ACHN (cell line): Measurements from ENCODE around the gene ACVRL1.
A peak's percentile ranks its signal among the peaks of the same experiment; 100 is the strongest.

Source experiments
- DNase-seq: peaks from one replicate; pipeline ENCODE4 v3.0.0-alpha.2; 2015
- in situ Hi-C: cut with HindIII; loops from 2 replicates; pipeline ENCODE4 v1.10.0; 2017; ENCODE audit warnings: low sequenced_read_pairs, low pct_ligation_motif_present, low pct_unique_long_range_greater_than_20kb

Gene ACVRL1

GRCh38 chr12:51951843-51952722 is 44.8 kb downstream of the ACVRL1 start:
- in situ Hi-C loops, result no loop called here
- DNase-seq, result peak; percentile 17

DNA sequence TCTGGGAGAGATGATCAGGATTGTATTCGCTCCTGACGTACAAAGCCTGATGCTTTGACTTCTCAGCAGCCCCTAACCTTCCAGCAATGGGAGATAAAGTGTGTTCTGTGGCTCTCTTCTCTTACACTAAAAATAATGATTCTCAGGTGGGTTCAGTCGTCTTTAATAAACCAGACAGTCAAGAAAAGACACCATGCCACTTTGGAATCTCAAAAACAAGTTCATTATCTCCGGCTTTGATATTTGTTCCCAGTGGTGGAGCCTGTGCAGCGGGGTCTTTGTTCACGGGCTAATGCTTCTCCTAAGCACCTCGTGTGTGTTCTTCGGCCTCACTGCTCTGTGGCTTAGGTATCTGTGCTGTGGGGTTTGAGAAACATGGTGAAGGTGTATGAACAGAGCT is 45.8 kb downstream of the ACVRL1 start:
- in situ Hi-C loops, result no loop called here
- no peak for DNase-seq

GRCh38 chr12:51953864-51954263 is 46.6 kb downstream of the ACVRL1 start:
- in situ Hi-C loops, result no loop called here
- no peak for DNase-seq

- DNase-seq, result no peak
- in situ Hi-C loops, result no loop called here
Observed at GRCh38 chr12:51954561-51955361, 47.5 kb downstream of the ACVRL1 start.

DNA sequence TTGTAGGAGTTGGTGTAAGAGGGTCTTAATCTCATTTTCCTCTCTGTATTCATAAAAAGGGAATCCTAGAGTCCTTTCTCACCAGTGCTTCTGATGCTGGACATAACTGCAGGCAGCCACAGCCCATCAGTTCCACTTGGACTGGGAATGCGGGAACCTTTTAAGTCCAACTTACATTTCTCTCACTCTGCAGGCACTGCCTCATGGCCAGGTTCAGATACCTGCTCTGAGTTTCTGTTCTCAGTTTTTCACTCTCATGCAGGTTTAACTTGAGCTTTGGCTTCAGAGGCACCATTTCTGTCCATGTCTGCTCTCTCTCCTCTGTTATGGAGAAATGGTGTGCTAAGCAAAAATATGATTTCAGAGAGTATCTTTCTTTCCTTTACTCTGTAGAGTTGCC is 48.4 kb downstream of the ACVRL1 start:
- no peak for DNase-seq
- in situ Hi-C loops, result no loop called here

GRCh38 chr12:51958542-51958941 is 51.2 kb downstream of the ACVRL1 start:
- in situ Hi-C loops, result no loop called here
- no peak for DNase-seq

DNA sequence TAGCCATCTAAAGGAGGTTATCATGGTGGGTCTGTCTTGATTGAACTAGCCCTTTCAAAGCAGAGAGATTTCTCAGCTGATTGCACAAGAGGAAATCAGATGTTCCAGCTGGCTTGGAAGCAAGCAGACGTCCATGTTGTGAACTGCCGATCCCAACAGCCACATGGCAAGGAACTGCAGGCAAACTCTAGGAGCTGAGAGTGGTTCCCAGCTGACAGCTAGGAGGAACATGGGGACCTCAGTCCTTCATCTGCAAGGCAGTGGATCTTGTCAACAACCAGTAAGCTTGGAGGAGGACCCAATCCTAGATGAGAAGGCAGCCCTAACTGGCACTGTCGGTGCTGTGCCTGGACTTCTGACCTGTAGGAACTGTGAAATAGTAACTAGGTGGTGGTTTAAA is 51.9 kb downstream of the ACVRL1 start:
- in situ Hi-C loops, result no loop called here
- no peak for DNase-seq

- in situ Hi-C loops, result no loop called here
- no peak for DNase-seq
Observed at GRCh38 chr12:51959921-51960320, 52.6 kb downstream of the ACVRL1 start.

DNA sequence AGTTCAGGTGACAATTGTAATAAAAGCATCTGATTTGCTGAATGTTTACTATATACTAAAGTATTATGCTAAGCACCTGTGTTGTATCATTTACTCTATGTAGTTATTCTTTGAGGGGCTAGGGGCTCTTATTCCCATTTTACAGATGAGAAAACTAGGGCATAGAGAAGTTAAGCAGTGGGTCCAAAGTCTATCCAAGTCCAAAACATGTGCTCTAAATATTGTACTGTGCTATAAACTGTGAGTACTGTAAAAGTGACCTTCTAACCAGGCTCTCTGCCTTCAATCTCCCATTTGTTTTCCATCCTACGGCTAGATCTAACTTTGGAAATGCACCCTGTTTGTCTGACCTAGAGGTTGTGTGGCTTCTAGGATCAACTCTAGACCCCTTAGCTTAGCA is 53.2 kb downstream of the ACVRL1 start:
- in situ Hi-C loops, result no loop called here
- no peak for DNase-seq

DNA sequence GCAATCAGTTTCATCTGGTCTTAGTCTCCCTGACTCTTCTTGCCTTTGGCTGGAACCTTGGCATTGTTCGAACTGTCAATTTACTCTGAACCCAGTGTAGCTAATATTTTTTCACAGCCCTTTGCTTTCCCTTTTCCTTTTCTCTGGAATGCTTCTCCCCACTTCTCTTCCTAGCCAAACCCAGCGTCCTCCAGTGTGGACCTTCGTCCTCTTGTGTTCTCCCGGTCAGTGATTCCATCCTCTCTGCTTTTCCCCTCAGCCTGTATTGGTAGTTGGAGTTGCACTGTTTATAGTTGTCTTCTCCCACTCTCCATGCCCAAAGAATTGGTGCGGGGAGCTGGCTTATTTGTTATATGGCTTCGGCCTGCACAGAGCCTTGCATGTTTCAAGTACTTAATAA is 53.6 kb downstream of the ACVRL1 start:
- in situ Hi-C loops, result no loop called here
- DNase-seq, result no peak

DNA sequence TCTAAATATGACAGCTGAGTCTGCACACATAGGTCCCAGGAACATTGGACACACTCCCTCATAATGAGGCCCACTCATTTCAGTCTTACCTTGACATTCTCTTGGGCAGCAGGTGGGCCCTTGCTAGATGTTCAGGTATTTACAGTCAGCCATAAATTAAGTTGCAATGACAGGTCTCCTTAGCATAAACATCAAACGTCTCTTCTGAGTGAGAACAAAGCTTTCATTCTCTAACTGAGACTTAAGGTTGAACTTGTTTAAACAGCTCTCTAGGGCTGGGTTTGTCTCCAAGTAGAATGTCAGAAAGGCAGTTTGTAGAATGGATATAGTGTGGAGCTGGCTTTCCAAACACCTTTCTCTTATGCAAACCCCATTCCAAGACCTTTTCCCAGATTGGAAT is 54.5 kb downstream of the ACVRL1 start:
- in situ Hi-C loops, result no loop called here
- DNase-seq, result no peak

DNA sequence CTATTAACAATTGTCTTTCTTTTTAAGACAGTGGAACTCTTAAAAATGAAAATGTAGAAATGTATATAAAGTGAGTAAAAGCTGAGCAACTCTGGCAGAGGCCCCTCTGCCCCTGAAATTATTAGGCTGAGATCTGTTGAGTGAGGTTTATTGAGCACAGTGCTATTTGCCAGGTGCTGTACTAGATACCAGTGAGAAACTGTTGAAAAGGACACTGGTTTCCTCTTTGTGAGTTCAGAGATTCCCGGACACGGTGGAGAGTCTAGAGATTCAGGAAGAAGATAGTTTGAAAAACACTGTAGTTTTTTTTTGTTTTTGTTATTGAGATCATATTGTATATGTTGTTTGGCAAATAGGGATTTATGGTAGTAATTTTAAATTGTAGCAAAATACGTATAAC is 55.4 kb downstream of the ACVRL1 start:
- in situ Hi-C loops, result no loop called here
- DNase-seq, result no peak

DNA sequence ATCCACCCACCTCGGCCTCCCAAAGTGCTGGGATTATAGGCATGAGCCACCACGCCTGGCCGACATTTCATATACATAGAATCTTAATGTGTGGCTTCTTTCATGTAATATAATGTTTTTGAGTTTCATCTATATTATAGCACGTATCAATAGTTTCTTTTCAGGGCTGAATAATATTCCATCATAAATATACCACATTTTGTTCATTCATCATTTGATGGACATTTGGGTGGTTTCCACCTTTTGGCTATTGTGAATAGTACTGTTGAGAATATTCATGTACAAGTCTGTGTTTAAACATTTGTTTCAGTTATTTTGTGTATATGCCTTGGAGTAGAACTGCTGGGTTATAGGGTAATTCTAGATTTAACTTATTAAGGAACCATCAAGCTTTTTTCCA is 56.2 kb downstream of the ACVRL1 start:
- in situ Hi-C loops, result no loop called here
- no peak for DNase-seq

DNA sequence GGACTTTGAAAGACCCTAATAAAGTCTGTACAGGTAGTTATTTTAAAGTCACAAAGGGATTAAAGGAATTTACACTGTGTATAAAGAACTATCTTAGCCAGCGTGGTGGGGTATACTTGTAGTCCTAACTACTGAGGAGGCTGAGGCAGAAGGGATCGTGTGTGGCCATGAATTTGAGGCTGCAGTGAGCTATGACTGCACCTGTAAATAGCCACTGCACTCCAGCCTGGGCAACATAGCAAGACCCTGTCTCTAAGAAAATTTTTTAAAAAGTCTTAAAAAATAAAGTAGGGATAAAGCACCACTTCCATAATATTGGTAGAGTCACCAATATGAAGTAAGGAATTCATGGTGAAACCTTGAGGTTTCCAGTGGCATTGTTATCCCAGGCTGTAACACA is 62.3 kb downstream of the ACVRL1 start:
- DNase-seq, result no peak
- in situ Hi-C loops, result no loop called here

- in situ Hi-C loops, result no loop called here
- peak; percentile 72 for DNase-seq
Observed at GRCh38 chr12:51970904-51971646, 63.8 kb downstream of the ACVRL1 start.

GRCh38 chr12:51971679-51972421 is 64.5 kb downstream of the ACVRL1 start:
- in situ Hi-C loops, result no loop called here

GRCh38 chr12:51972422-51972812 is 65.1 kb downstream of the ACVRL1 start:
- no peak for DNase-seq
- in situ Hi-C loops, result no loop called here

More at GRCh38 chr12:51971679-51972421, 64.5 kb downstream of the ACVRL1 start:
- peak; percentile 13 for DNase-seq

DNA sequence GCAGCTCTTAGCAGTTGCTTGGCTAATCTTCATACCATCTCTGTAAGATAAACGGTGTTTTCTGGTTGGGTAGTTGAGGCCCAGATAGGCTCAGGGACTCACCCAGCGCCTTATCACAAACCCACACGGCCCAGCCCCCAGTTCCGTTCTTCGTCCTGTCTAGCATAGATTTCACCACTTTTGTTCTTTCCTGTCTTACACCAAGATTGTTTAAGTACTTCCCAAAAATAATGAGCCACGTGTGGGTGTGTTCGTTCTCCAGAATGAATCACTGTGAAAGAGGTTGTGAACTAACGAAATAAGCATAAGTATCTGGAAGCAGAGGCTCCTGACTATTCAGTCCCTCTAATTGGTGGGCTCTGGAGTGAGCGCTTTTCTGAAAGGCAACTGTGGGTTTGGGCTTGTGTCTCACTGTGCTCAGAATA is 65.6 kb downstream of the ACVRL1 start:
- in situ Hi-C loops, result no loop called here

More for the DNA sequence above, 65.6 kb downstream of the ACVRL1 start:
- DNase-seq, result no peak
